Activated naive CD4-positive, alpha-beta T cell treated with anti-CD3 and anti-CD28 coated beads, Interleukin-2, amount 10 ng/mL, durations not matched to agents 7 days and 5 days (primary cell): Measurements from ENCODE around the gene SPDYE3.
A peak's percentile ranks its signal among the peaks of the same experiment; 100 is the strongest.

Source experiments
- CTCF ChIA-PET: fragments of 350-600 bp; sonication (Branson Sonifier 250); formaldehyde crosslinking; loops from one replicate; lab custom pipeline; 2021; ENCODE audit warnings: antibody characterized with exemption; lab: Charles Lee
- DNase-seq: peaks from one replicate; pipeline ENCODE4 v3.0.0-alpha.2; 2020
- H3K27ac Mint-ChIP-seq: one replicate; pipeline ENCODE4 v1.8.0; 2021; ENCODE audit warnings: mild to moderate bottlenecking, moderate library complexity, mixed read lengths
- H3K27me3 Mint-ChIP-seq: one replicate; pipeline ENCODE4 v1.8.0; 2021; ENCODE audit warnings: mild to moderate bottlenecking, mixed read lengths
- H3K36me3 Mint-ChIP-seq: one replicate; pipeline ENCODE4 v1.8.0; 2021; ENCODE audit warnings: mixed read lengths
- H3K4me1 Mint-ChIP-seq: one replicate; pipeline ENCODE4 v1.8.0; 2021; ENCODE audit warnings: mixed read lengths
- H3K4me3 Mint-ChIP-seq: one replicate; pipeline ENCODE4 v1.8.0; 2021; ENCODE audit warnings: mild to moderate bottlenecking, moderate library complexity, mixed read lengths
- H3K9me3 Mint-ChIP-seq: one replicate; pipeline ENCODE4 v1.8.0; 2021; ENCODE audit warnings: mixed read lengths

The SPDYE3 gene

DNA sequence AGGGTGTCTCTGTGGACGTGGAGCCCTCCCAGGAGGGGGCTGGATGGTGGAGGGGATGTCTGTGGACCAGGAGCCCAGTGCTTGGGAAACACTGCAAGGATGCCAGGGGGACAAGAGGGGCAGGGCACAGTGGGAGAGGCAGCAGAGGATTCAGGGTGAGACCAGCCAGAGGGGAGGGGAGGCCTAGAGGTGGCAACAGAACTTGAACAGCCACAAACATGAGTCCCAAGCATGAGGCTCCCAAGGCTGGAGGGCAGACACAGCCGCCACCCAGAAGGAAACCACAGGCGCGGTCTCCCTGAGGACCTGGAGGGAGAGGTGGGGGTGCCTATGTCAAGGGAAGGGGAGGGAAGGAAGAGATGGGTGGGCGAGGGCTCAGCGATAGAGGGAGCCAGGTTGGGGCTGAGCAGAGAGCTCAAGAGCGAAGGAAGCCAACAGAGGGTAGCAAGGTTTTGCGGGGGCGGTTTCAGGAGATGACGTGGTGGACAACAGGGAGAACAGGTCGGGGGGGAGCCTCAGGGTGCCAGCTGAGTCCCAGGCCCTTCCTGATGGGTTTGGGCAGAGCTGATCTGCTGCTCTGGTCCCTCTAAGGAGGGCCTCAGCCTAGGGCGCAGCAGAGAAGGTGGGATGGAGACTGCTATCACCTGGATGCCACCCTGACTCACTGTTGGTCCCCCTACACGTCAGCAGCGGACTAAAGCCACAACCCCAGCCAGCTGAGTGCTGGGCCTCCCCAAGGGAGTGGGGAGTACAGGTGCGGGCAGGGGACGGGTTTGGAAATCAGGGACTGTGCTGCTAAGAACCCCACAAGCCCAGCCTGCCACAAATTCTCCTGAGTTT is 59.1 kb downstream of the SPDYE3 start:
- Mint-ChIP-seq H3K27ac (peak overlapping the region; percentile 42), H3K27me3 (no peaks in the 10 kb centered on the region), H3K4me1 (peaks cover 33% of the 10 kb centered on the region), H3K4me3 (peak overlapping the region; percentile 13), H3K36me3 (peaks cover 40% of the 10 kb centered on the region), H3K9me3 (no peaks in the 10 kb centered on the region)
- CTCF ChIA-PET = no interaction called here
- no peak for DNase-seq

GRCh38 chr7:100367251-100367620 is 59.7 kb downstream of the SPDYE3 start:
- no peaks in the 10 kb centered on the region for H3K27me3 Mint-ChIP-seq
- peak overlapping the region; percentile 9 for H3K27ac Mint-ChIP-seq
- CTCF ChIA-PET = no interaction called here
- H3K4me1 Mint-ChIP-seq = peaks cover 35% of the 10 kb centered on the region
- H3K4me3 Mint-ChIP-seq = no peak overlapping the region
- H3K9me3 Mint-ChIP-seq = no peaks in the 10 kb centered on the region
- DNase-seq = no peak
- H3K36me3 Mint-ChIP-seq = peaks cover 34% of the 10 kb centered on the region

GRCh38 chr7:100367676-100368613 is 60.4 kb downstream of the SPDYE3 start:
- no peaks in the 10 kb centered on the region for H3K27me3 Mint-ChIP-seq
- CTCF ChIA-PET = interaction anchor here (0.6 to 1.2 kb wide), 2 partner anchors 85 to 88 kb away, joined by 3 read pairs; no protein-coding TSS in a partner anchor
- H3K9me3 Mint-ChIP-seq = no peaks in the 10 kb centered on the region
- H3K4me3 Mint-ChIP-seq = no peak overlapping the region
- H3K27ac Mint-ChIP-seq = no peak overlapping the region
- H3K36me3 Mint-ChIP-seq = peaks cover 29% of the 10 kb centered on the region
- peaks cover 38% of the 10 kb centered on the region for H3K4me1 Mint-ChIP-seq
- DNase-seq = no peak

DNA sequence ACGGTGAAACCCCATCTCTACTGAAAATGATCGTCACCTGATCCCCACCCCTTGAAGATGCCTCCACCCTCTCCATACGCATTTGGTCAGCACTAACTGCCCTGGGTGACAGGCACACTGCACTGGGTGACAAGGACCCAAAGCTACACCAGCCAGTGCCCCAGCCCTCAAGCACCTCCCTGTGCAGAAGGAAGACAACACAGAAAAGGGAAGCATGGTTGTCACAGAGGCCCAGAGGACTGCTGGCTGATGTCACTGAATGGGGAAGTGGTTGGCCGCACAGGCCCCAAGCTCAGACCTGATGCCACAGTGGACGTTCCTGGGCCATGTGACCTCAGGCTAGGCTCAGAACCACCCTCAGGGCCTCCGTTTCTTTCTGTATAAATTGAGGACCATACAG is 61.6 kb downstream of the SPDYE3 start:
- CTCF ChIA-PET = interaction anchor here (0.9 to 1.2 kb wide), 3 partner anchors 28 to 88 kb away, joined by 3 to 4 read pairs (median 3); no protein-coding TSS in a partner anchor
- DNase-seq = no peak
- peaks cover 22% of the 10 kb centered on the region for H3K36me3 Mint-ChIP-seq
- H3K27me3 Mint-ChIP-seq = no peaks in the 10 kb centered on the region
- H3K4me3 Mint-ChIP-seq = no peak overlapping the region
- H3K9me3 Mint-ChIP-seq = no peaks in the 10 kb centered on the region
- H3K4me1 Mint-ChIP-seq = peaks cover 37% of the 10 kb centered on the region
- no peak overlapping the region for H3K27ac Mint-ChIP-seq

GRCh38 chr7:100370303-100370702 is 62.8 kb downstream of the SPDYE3 start:
- H3K36me3 Mint-ChIP-seq = peaks cover 13% of the 10 kb centered on the region
- no peak for DNase-seq
- no peaks in the 10 kb centered on the region for H3K27me3 Mint-ChIP-seq
- peaks cover 34% of the 10 kb centered on the region for H3K4me1 Mint-ChIP-seq
- CTCF ChIA-PET = no interaction called here
- H3K9me3 Mint-ChIP-seq = no peaks in the 10 kb centered on the region
- no peak overlapping the region for H3K4me3 Mint-ChIP-seq
- no peak overlapping the region for H3K27ac Mint-ChIP-seq

DNA sequence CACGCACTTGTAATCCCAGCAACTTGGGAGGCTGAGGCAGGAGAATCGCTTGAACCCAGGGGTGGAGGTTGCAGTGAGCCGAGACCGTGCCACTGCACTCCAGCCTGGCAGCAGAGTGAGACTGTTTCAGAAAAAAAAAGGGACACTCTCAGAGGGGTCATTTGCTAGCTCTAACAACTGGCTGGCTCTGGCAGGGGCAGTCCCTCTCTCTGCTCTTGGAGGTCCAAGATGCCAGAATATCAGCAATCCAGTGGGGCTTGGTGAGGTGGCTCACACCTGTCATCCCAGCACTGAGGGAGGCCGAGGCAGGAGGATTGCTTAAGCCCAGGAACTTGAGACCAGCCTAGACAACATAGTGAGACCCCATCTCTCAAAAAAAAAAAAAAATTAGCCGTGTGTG is 63.2 kb downstream of the SPDYE3 start:
- Mint-ChIP-seq H3K4me1 (peaks cover 30% of the 10 kb centered on the region), H3K9me3 (no peaks in the 10 kb centered on the region), H3K27ac (no peak overlapping the region), H3K36me3 (peaks cover 10% of the 10 kb centered on the region), H3K27me3 (no peaks in the 10 kb centered on the region), H3K4me3 (no peak overlapping the region)
- DNase-seq = no peak
- CTCF ChIA-PET = no interaction called here

DNA sequence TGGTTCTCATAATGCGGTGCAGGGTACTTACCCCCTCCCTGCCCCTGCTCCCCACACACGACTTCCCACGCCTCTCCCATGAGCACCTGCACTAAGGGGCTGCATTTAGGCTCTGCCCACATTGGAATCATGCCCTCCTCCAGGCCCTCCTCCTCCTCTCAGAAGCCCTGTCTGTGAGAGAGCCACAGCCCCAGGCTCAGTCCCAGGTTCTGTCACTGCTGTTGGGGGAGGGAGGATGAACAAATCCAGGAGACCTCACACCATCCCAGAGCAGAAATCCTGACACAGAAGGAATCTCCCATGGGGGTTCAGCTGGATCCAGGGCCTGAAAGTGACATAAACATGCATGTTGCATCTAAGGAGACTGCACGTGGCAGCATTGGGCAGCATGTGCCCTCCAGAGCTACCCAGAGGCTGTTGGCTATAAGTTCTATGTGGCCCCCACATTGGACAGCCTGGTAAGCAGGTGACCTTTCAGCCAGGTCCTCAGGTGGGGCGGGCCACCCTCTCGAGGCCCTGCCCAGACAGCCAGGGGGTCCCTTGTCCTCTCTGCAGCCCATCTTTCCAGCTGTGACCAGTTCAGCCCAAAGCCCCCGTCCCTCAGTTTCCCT is 64.2 kb downstream of the SPDYE3 start:
- Mint-ChIP-seq H3K27me3 (no peaks in the 10 kb centered on the region), H3K36me3 (peaks cover 6% of the 10 kb centered on the region), H3K4me1 (peaks cover 21% of the 10 kb centered on the region), H3K9me3 (no peaks in the 10 kb centered on the region), H3K4me3 (no peak overlapping the region), H3K27ac (peak overlapping the region; percentile 7)
- DNase-seq = no peak
- CTCF ChIA-PET = interaction anchor here (1.4 kb wide), 1 partner anchor 24 kb away, joined by 3 read pairs; no protein-coding TSS in a partner anchor
